NCI-H1436 treated with DMSO at 0.1 percent for 48 hours (cell line): ENCODE measurements around the gene ZNF195.
"Not testable (repeated sequence)": the region's sequence is repeated elsewhere in the genome, so short reads cannot be mapped to it uniquely, and the experiment has no call there.

Experiments
- DNase-seq: peaks from one replicate; lab custom pipeline; 2025; lab: John Stamatoyannopoulos, UW

The ZNF195 gene

GRCh38 chr11:3347127-3347526, 31.8 kb downstream of the ZNF195 start:
- DNase-seq = no peak

DNA sequence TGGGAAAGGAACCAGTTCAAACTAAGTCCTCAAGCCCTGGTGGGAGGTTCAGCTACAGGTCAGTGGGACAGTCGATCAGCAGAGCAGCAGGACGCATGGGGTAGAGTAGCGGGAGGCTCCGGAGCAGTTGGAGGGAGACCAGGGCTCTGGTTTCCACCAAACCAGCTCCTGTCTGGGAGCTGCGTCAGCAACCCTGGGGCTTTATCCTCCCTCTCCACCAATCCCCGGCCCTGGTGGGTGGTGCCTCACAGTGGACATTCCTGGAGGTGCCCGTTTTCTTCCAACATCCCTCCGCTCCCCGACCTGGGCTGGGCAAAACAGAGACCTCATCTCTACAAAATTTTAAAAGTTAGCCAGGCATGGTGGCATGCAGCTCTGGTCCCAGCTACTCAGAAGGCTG, 32.4 kb downstream of the ZNF195 start:
- no peak for DNase-seq

DNA sequence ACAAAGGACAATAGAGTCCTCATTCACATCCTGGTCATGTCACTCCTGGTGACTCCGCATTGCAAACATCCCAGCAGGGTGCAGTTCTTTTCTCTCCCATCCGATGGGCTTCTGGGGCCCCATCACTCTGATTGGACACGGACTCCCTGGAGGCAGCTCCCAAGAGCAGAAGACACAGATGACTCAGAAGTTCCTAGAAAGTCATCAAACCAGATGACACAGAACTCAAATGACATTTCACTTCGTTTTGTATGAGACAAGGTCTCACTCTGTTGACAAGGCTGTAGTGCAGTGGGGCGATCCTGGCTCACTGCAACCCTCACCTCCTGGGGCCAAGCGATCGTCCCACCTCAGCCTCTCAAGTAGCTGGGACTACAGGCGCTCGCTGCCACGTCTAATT, 33.2 kb downstream of the ZNF195 start:
- no peak for DNase-seq

DNA sequence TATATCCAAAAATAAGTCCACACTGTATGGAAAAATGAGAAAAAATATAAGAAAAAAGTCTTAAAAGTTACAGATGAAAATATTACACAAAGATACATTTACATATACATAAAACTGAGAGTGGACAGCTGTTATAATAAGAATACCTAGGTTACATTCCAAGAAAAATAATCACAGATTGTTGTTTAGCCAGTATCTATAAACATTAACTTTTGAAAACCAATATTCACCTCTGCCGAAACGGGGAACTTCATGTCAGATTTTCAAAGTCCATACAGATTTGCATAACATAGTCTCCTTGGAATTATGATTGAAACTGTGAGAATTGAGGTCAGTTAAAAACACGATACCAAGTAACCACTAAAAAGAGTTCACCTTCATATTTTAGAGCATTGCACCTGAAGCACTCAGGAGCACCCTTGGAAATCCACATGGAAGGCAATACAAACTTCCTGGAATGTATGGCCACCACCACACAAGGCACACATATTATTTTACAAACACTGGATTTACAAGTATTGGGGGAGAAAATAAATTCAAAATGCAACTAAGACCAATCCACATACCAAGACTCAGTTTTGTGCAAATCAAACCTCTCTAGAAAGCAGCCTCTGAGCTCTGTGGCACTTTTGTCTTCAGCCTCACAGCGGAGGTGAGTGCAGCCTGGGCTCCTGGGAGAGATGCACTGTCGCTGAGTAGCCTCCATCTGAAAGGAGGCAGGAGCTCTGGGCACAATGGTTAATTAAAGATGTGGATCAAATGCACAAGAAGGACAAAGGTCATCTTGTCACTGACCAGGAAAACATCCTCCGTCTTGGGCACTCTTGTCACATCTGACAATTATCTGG, 34.4 kb downstream of the ZNF195 start:
- no peak for DNase-seq

GRCh38 chr11:3342709-3343108, 36.2 kb downstream of the ZNF195 start:
- DNase-seq = no peak

DNA sequence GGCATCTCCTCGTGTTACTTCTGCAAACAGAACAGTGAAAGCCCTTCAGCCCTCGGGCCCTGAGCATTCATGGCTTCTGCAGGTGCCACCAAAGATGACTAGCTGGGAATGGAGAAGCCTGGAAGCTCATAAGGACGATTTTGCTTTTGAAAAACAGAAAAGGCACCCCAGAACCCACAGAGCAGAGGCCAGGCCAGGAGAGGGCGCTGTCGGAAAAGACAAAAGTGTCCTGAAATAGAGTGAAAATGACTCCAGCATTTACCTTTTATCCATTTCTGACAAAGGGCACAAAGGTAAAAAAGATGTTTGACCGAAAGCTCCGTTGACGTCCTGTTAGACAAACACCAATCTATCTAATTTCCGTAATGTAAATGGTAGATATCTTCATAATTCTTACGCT, 37.6 kb downstream of the ZNF195 start:
- DNase-seq = no peak

GRCh38 chr11:3340025-3340424, 38.9 kb downstream of the ZNF195 start:
- DNase-seq = no peak

GRCh38 chr11:3339340-3339624, 39.7 kb downstream of the ZNF195 start:
- no peak for DNase-seq

DNA sequence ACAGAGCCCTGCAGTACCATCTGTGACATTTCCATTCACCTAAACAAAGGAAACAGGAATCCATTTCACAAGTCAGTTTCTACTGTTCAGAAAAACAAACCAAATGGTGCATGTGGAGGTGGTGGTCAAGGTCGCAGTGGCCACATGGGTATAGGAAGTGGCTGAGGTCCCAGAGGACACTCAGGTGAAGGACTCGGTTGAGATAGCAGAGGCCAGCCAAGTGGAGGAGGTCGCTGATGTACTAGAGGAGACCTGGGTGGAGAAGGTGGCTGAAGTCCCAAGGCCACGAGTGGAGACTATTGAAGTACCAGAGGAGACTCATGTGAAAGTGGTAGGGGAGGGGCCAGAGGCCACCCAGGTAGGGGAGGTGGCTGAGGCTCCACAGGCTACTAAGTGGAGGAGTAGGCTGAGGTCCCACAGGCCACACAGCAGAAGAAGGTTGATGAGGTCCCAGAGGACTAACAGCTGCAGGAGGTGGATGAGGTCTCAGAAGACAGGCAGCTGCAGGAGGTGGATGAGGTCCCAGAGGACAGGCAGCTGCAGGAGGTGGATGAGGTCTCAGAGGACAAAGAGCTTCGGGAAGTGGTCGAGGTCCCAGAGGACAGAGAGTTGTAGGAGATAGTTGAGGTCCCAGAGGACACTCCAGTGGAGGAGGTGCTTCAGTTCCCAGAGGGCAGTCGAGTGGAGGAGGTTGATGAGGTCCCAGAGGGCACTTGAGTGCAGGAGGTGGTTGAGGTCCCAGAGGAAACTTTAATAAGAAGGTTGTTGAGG, 40.2 kb downstream of the ZNF195 start:
- DNase-seq = no peak

- not testable (repeated sequence) for DNase-seq
These were observed 42.5 kb downstream of the ZNF195 start for GRCh38 chr11:3336420-3336819.

GRCh38 chr11:3333157-3333556, 45.8 kb downstream of the ZNF195 start:
- DNase-seq = not testable (repeated sequence)

- not testable (repeated sequence) for DNase-seq
These were observed 47.9 kb downstream of the ZNF195 start for GRCh38 chr11:3331078-3331477.

DNA sequence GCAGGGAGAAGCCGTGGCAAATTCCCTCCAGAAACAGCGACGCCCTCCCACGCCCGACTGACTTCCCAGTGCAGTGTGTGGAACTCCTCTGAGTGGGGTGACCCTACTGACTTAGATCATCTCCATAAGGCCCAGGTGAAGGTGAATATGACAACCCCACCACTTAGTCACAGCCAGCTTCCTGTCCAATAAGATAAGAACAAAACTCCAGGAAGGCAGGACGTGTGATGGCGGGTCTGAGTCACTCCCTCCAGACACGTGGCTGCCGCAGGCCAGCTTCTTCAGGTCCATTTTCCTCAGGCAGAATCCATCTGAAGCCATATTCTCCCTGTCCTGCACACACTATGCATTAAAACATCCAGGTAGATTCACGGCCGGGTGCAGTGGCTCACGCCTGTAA, 48.9 kb downstream of the ZNF195 start:
- DNase-seq = not testable (repeated sequence)

- not testable (repeated sequence) for DNase-seq
These were observed 50.4 kb downstream of the ZNF195 start for GRCh38 chr11:3328503-3328902.

GRCh38 chr11:3326450-3326849, 52.5 kb downstream of the ZNF195 start:
- not testable (repeated sequence) for DNase-seq

DNA sequence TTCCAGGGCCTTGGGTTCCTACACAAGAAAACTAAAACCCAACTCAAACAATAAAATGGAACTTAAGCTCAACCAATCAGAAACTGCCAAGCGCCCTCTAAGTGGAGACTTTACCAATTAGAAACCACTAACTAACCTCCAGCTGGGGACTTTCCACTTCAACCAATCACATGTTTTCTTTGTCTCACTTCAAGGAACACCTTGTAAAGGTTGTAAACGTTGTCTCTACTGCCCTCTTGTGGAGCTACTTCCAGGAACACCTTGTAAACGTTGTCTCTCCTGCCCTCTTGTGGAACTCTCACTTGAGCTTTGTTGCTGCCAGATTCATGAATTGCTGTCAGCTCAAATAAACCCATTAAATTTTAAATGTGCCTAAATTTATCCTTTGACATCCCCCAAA, 54.2 kb downstream of the ZNF195 start:
- DNase-seq = not testable (repeated sequence)
